HepG2 (cell line): ENCODE results near the gene CELF5. TPM values are rescaled to one million over a fixed set of nuclear protein-coding genes. Genes with fewer than 3 reads are reported as not detected.

Source experiments
- ATAC-seq: fragments of 200-7000 bp; cut with Tn5 transposase; 3 replicates; pipeline ENCODE4 v1.9.1; 2020; ENCODE audit warnings: mild to moderate bottlenecking, moderate library complexity
- BruUV-seq: library from RNA; stranded (reverse); fragments of 400-500 nt; replicated peaks from 2 replicates; lab custom pipeline; 2021; lab: Mats Ljungman, UMichigan
- CTCF ChIA-PET: fragments of 300-600 bp; formaldehyde crosslinking; extraction: SDS; loops from one replicate; lab custom pipeline; 2021; ENCODE audit warnings: low total read pairs, inconsistent platforms, low intra/inter-chr PET ratio; lab: Yijun Ruan, JAX
- POLR2A ChIA-PET: fragments of 350-600 bp; sonication (Branson Sonifier 250); formaldehyde crosslinking; loops from one replicate; lab custom pipeline; 2020; ENCODE audit warnings: antibody characterized with exemption, inconsistent platforms; lab: Yijun Ruan, JAX
- DNase-seq: peaks from one replicate; pipeline ENCODE4 v3.0.0-alpha.2; 2015; ENCODE audit warnings: low spot score
- FAIRE-seq: peaks from 3 replicates; lab custom pipeline; 2011; peaks lifted over from hg19 to GRCh38; lab: Jason Lieb, UNC
- H2AFZ ChIP-seq: one replicate; pipeline ENCODE4 v1.6.1; 2011; ENCODE audit warnings: low read length, inconsistent platforms
- H3K27ac ChIP-seq: fragments of 300-600 bp; 3 replicates; pipeline ENCODE4 v1.8.0; 2011; ENCODE audit warnings: mixed run types, mild to moderate bottlenecking, mixed read lengths, low read length, inconsistent platforms; ENCODE audit not compliant: insufficient read depth; ENCODE audit errors: extremely low read length
- H3K27me3 ChIP-seq, 2 experiments: fragments of 200-600 bp in 1 of 2; 2 replicates in 1 of 2; 3 replicates in 1 of 2; pipeline versions ENCODE4 v1.6.0 to v1.8.0; 2011; ENCODE audit warnings: low read length in 2 of 2, mild to moderate bottlenecking in 2 of 2, moderate library complexity in 2 of 2, inconsistent platforms in 1 of 2; ENCODE audit not compliant: insufficient read depth in 2 of 2, control insufficient read depth in 1 of 2
- H3K36me3 ChIP-seq, 2 experiments: fragments of 200-600 bp in 1 of 2; replicated peaks in 1 of 2; 2 replicates in 1 of 2; 3 replicates in 1 of 2; pipeline versions ENCODE4 v1.5.1 to v1.8.0; 2011; ENCODE audit warnings: low read length in 2 of 2, inconsistent platforms in 1 of 2; ENCODE audit not compliant: insufficient read depth in 2 of 2, control insufficient read depth in 1 of 2
- H3K4me1 ChIP-seq: 2 replicates; pipeline ENCODE4 v1.5.1; 2012; ENCODE audit warnings: low read length, inconsistent platforms; ENCODE audit not compliant: insufficient read depth
- H3K4me2 ChIP-seq: 2 replicates; pipeline ENCODE4 v1.6.0; 2011; ENCODE audit warnings: low read depth, low read length, inconsistent platforms
- H3K4me3 ChIP-seq, 3 experiments: fragments of 200-600 bp in 1 of 3; sonication (generic), shearing (Covaris generic) in 1 of 3; replicated peaks in 1 of 3; 2 replicates each; pipeline ENCODE4 v1.5.1; 2011 to 2016; ENCODE audit warnings: low read length in 3 of 3, inconsistent platforms in 2 of 3, low read depth in 2 of 3, mild to moderate bottlenecking in 2 of 3, control low read depth in 1 of 3, mixed read lengths in 1 of 3; ENCODE audit not compliant: insufficient read depth in 1 of 3
- H3K79me2 ChIP-seq: one replicate; pipeline ENCODE4 v1.6.1; 2011; ENCODE audit warnings: low read length, inconsistent platforms; ENCODE audit not compliant: insufficient read depth
- H3K9ac ChIP-seq: 2 replicates; pipeline ENCODE4 v1.6.0; 2011; ENCODE audit warnings: mild to moderate bottlenecking, low read depth, low read length, inconsistent platforms; ENCODE audit not compliant: insufficient read depth
- H3K9me3 ChIP-seq: 2 replicates; pipeline ENCODE4 v1.5.1; 2012; ENCODE audit warnings: mild to moderate bottlenecking, low read length
- H4K20me1 ChIP-seq: 2 replicates; pipeline ENCODE4 v1.6.0; 2011; ENCODE audit warnings: inconsistent platforms, mild to moderate bottlenecking, low read length, moderate library complexity; ENCODE audit not compliant: insufficient read depth
- AGO2 ChIP-seq: fragments of 200-400 bp; formaldehyde crosslinking; optimal IDR thresholded peaks from 2 replicates; pipeline ENCODE3; 2017; ENCODE audit warnings: mild to moderate bottlenecking, low read depth, low read length, moderate library complexity
- ARID2 ChIP-seq: sonication (generic); formaldehyde crosslinking; IDR thresholded peaks from 2 replicates; pipeline ENCODE4 v1.8.1; 2022; ENCODE audit warnings: mild to moderate bottlenecking, missing genetic modification reagents, borderline replicate concordance
- ZNF407 ChIP-seq: sonication (generic); formaldehyde crosslinking; IDR thresholded peaks from one replicate; pipeline ENCODE4 v1.5.1; 2020; ENCODE audit warnings: mild to moderate bottlenecking, missing genetic modification reagents; ENCODE audit errors: not compliant biosample characterization
- WGBS: methylation state at CpG from one replicate; pipeline ENCODE4 v1.1.6; 2017; ENCODE audit warnings: low lambda C conversion rate; 5-methylcytosine and 5-hydroxymethylcytosine counted together
- in situ Hi-C: cut with HindIII; loops from 2 replicates; pipeline ENCODE4 v1.10.0; 2017; ENCODE audit warnings: low pct_unique_long_range_greater_than_20kb; ENCODE audit not compliant: extremely low pct_ligation_motif_present
- intact Hi-C: fragments of 100-400 bp; cut with micrococcal nuclease; formaldehyde crosslinking; loops from one replicate; pipeline ENCODE4 v1.10.0; 2022; ENCODE audit not compliant: unreplicated experiment
- polyA plus RNA-seq, 8 experiments: library from polyadenylated mRNA; depleted of rRNA in 3 of 8; stranded (reverse) in 7 of 8; unstranded in 1 of 8; fragments of >200 nt; fragmentation: Illumina TruSeq in 4 of 8; extraction: Trizol in 4 of 8; gene quantifications; 2 replicates each; pipeline versions ENCODE4 v1.2.1 to v1.2.3, GENCODE V29; 2011 to 2016; ENCODE audit warnings: low read depth in 4 of 8, missing spikeins in 1 of 8, mixed read lengths in 1 of 8; ENCODE audit not compliant: insufficient read depth in 1 of 8
- total RNA-seq, 5 experiments: library from RNA; depleted of rRNA; stranded (reverse); fragments of >200 nt; fragmentation: Illumina TruSeq; extraction: Trizol; gene quantifications; 2 replicates each; pipeline ENCODE4 v1.2.3, GENCODE V29; 2016; ENCODE audit warnings: low read depth in 1 of 5

Gene CELF5
- total and polyA plus RNA-seq, 2 of the 13 experiments (the other 11 are each of a cell fraction or from before 2014, with no cell fraction given), result 0.31 to 0.84 TPM

DNA sequence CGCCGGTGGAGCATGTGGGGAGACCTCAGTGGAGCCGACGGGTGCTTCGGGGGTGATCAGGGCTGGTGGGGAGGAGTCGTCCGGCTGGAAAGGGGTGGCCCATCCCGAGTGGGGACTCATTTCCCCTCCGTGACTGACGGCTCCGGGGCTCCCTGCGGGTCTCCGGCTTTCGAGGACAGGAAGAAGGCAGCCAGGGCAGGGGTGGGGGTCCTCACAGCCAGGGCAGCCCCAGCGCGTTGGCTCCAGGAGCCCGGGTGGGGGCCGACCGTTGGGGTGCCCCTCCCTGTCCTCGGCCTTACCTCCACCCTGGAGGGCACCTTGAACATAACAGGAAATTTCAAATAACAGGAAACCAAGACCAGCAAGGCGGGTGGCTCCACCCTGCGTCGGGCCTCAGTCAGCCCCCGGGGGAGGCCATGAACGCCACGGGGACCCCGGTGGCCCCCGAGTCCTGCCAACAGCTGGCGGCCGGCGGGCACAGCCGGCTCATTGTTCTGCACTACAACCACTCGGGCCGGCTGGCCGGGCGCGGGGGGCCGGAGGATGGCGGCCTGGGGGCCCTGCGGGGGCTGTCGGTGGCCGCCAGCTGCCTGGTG, 46.0 kb upstream of the CELF5 start, which contains the start of gene S1PR4:
S1PR4 (plus strand) TSS at position 393 of the 596 bp plus-strand sequence; CDS start at position 417, 24 bp downstream.
- no peaks in the 10 kb centered on the region for H4K20me1 ChIP-seq
- peaks cover 15% of the 10 kb centered on the region for H3K4me1 ChIP-seq
- no peak for DNase-seq
- H3K9ac ChIP-seq, result no peak within 1 kb of the TSS
- no peak within 1 kb of the TSS for H3K4me2 ChIP-seq
- TF ChIP-seq ARID2 (no peak), AGO2 (peak; percentile 1), ZNF407 (CRISPR knock-in tag) (no peak)
- ChIA-PET CTCF (no interaction called here), POLR2A (no interaction called here)
- intact Hi-C loops, result no loop called here
- no peaks in the 10 kb centered on the region for H3K9me3 ChIP-seq
- no peaks in the 10 kb centered on the region for H3K36me3 ChIP-seq
- BruUV-seq, result no TSS peak
- no peaks in the 10 kb centered on the region for H3K79me2 ChIP-seq
- no peak within 1 kb of the TSS for H2AFZ ChIP-seq
- H3K27me3 ChIP-seq, result no peaks in the 10 kb centered on the region
- ATAC-seq, result no peak
- no peak for FAIRE-seq
- no peak within 1 kb of the TSS for H3K4me3 ChIP-seq
- in situ Hi-C loops, result no loop called here
- WGBS, result 74% methylated on average over 11 of the region's 42 CpGs
- no peak within 1 kb of the TSS for H3K27ac ChIP-seq
